Measurements from ENCODE around the gene POLR2E.
A peak's percentile ranks its signal among the peaks of the same experiment; 100 is the strongest.

POLR2E gene

GRCh38 chr19:1080360-1081161 is 14.6 kb downstream of the POLR2E start:
- DNase-seq (ENCODE audit: low read depth in 2 of 2), result no peak

GRCh38 chr19:1079566-1080111 is 15.5 kb downstream of the POLR2E start:
- DNase-seq (ENCODE audit: low read depth in 2 of 2), result no peak

- peak; percentile 76 to 81 for DNase-seq (ENCODE audit: low read depth in 2 of 2)
Measured at GRCh38 chr19:1076951-1077350, 18.2 kb downstream of the POLR2E start.

GRCh38 chr19:1076046-1076386 is 19.2 kb downstream of the POLR2E start:
- DNase-seq (ENCODE audit: low read depth in 2 of 2), result no peak

GRCh38 chr19:1074544-1075283 is 20.5 kb downstream of the POLR2E start:
- peak; percentile 91 to 97 for DNase-seq (ENCODE audit: low read depth in 2 of 2)

- DNase-seq (ENCODE audit: low read depth in 2 of 2), result no peak
Measured at GRCh38 chr19:1073956-1074517, 21.1 kb downstream of the POLR2E start.

- no peak for DNase-seq (ENCODE audit: low read depth in 2 of 2)
Measured at GRCh38 chr19:1073063-1073955, 21.9 kb downstream of the POLR2E start.

- DNase-seq (ENCODE audit: low read depth in 2 of 2), result no peak
Measured at GRCh38 chr19:1072371-1073015, 22.7 kb downstream of the POLR2E start.

- DNase-seq (ENCODE audit: low read depth in 2 of 2), result no peak
Measured at GRCh38 chr19:1070931-1071791, 24.0 kb downstream of the POLR2E start.

GRCh38 chr19:1070576-1070930 is 24.6 kb downstream of the POLR2E start:
- no peak for DNase-seq (ENCODE audit: low read depth in 2 of 2)

GRCh38 chr19:1069009-1069779 is 26.0 kb downstream of the POLR2E start:
- DNase-seq (ENCODE audit: low read depth in 2 of 2), result no peak

GRCh38 chr19:1068009-1069001 is 26.9 kb downstream of the POLR2E start:
- no peak for DNase-seq (ENCODE audit: low read depth in 2 of 2)

GRCh38 chr19:1067341-1067957 is 27.7 kb downstream of the POLR2E start:
- no peak for DNase-seq (ENCODE audit: low read depth in 2 of 2)

- DNase-seq (ENCODE audit: low read depth in 2 of 2), result peak; percentile 67 to 69
Measured at GRCh38 chr19:1066748-1067340, 28.3 kb downstream of the POLR2E start, which contains the start of gene ARHGAP45. ARHGAP45 (plus strand) TSS chr19:1067167; CDS start chr19:1067406, 239 bp downstream.

- DNase-seq (ENCODE audit: low read depth in 2 of 2), result no peak
Measured at GRCh38 chr19:1066251-1066747, 28.9 kb downstream of the POLR2E start.

GRCh38 chr19:1065606-1066109 is 29.5 kb downstream of the POLR2E start:
- no peak for DNase-seq (ENCODE audit: low read depth in 2 of 2)
